DOHH2 (cell line): Measurements from ENCODE around the gene ZNF764.

Source experiments
- EZH2phosphoT487 ChIP-seq: fragments of 200-600 bp; sonication (generic); IDR thresholded peaks from 2 replicates; pipeline ENCODE4 v1.6.1; 2017; ENCODE audit warnings: borderline replicate concordance, mild to moderate bottlenecking, antibody characterized with exemption, low read length, moderate library complexity, mixed read lengths
- TF ChIP-seq, protein P1 (sequence below): fragments of 200-600 bp; sonication (generic); IDR thresholded peaks from one replicate; pipeline ENCODE4 v1.5.1; 2014; ENCODE audit warnings: antibody characterized with exemption, mild to moderate bottlenecking, low read depth, low read length; ENCODE audit not compliant: poor library complexity, severe bottlenecking

DNA sequence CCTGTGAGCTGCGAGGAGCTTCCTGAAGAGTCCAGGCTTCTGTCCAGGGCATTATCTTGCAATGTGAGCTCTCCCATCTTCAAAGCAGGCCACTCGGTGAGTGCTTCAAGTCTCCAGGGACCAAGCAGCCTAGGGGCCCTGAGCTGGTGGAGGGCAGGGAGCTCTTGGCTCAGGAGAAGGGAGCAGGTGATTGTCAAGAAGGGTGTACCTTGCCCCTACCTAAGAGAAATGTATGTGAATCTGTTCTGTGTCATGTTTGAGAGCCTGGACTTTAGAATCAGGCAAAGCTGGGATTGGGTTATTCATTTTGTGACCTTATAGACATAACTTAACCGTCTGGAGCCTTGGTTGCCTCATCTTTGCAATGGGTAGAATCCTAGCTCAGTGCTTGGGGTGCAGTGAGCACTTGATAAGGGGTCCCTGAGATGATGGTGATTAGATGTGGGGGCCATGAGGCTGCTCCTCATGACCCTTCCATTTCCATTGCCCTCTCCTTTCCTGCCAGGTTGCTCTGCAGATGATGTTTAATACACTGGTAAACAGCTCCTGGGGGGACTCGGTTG is 47.7 kb downstream of the ZNF764 start:
- TF ChIP-seq, protein P1, sequence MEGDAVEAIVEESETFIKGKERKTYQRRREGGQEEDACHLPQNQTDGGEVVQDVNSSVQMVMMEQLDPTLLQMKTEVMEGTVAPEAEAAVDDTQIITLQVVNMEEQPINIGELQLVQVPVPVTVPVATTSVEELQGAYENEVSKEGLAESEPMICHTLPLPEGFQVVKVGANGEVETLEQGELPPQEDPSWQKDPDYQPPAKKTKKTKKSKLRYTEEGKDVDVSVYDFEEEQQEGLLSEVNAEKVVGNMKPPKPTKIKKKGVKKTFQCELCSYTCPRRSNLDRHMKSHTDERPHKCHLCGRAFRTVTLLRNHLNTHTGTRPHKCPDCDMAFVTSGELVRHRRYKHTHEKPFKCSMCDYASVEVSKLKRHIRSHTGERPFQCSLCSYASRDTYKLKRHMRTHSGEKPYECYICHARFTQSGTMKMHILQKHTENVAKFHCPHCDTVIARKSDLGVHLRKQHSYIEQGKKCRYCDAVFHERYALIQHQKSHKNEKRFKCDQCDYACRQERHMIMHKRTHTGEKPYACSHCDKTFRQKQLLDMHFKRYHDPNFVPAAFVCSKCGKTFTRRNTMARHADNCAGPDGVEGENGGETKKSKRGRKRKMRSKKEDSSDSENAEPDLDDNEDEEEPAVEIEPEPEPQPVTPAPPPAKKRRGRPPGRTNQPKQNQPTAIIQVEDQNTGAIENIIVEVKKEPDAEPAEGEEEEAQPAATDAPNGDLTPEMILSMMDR = no peak
- no peak for TF ChIP-seq EZH2phosphoT487
